ENCODE measurements around the gene AP1M2.

Gene AP1M2

DNA sequence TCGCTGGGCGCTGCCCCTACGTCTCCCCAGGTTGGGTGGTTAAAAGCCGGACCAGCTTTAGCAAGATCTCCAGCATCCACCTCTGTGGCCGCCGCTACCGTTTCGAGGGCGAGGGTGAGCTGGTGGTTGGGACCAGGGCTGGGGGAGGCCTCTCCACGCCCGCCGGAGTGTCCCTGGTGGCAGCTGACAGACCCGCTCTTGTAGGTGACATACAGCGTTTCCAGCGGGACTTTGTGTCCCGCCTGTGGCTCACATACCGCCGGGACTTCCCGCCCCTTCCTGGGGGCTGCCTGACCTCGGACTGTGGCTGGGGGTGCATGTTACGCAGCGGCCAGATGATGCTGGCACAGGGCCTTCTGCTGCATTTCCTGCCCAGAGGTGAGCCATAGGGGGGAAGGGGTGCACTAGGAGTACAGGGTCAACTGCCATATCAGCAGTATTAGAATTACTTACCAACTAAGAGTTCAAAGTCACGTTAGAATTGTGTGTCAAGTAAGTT lies 42.3 kb downstream of the AP1M2 start (continued):
- TF ChIP-seq, protein P1, sequence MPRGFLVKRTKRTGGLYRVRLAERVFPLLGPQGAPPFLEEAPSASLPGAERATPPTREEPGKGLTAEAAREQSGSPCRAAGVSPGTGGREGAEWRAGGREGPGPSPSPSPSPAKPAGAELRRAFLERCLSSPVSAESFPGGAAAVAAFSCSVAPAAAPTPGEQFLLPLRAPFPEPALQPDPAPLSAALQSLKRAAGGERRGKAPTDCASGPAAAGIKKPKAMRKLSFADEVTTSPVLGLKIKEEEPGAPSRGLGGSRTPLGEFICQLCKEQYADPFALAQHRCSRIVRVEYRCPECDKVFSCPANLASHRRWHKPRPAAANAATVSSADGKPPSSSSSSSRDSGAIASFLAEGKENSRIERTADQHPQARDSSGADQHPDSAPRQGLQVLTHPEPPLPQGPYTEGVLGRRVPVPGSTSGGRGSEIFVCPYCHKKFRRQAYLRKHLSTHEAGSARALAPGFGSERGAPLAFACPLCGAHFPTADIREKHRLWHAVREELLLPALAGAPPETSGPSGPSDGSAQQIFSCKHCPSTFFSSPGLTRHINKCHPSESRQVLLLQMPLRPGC (tag by site-specific recombination; IDR thresholded peaks at IDR 0.05) = no peak
- TF ChIP-seq ZNF157 (tag by site-specific recombination; IDR thresholded peaks at IDR 0.05) (no peak), ZNF501 (tag by site-specific recombination; IDR thresholded peaks at IDR 0.05) (no peak), TRIM28 (IDR thresholded peaks at IDR 0.05; ENCODE audit: borderline replicate concordance, low read length) (no peak), BCL11B (tag by site-specific recombination; IDR thresholded peaks at IDR 0.05; ENCODE audit: low read depth) (no peak), ZNF146 (tag by site-specific recombination; IDR thresholded peaks at IDR 0.05) (no peak)

GRCh38 chr19:10544242-10544752 lies 42.8 kb downstream of the AP1M2 start:
- ChIA-PET POLR2A (interaction anchor here (2.3 kb wide), 1 partner anchor 9 kb away, joined by 7 read pairs; no protein-coding TSS in a partner anchor), CTCF (interaction anchor here (0.6 to 1.0 kb wide), 2 partner anchors 22 to 38 kb away, joined by 3 read pairs; no protein-coding TSS in a partner anchor)
- H3K9me3 ChIP-seq (ENCODE audit: control insufficient read depth, insufficient read depth, low read depth, low read length) = no peaks in the 10 kb centered on the region
- H3K27ac ChIP-seq (ENCODE audit: extremely low read depth, low read depth, low read length) = peak overlapping the region; percentile 94
- peaks cover 0 to 26% of the 10 kb centered on the region in 2 experiments; a peak in 2 of 3 replicates for H3K36me3 ChIP-seq (ENCODE audit: control insufficient read depth in 2 of 2, insufficient read depth in 1 of 2, low read length in 2 of 2)
- H3K4me1 ChIP-seq (ENCODE audit: control insufficient read depth, insufficient read depth, low read length) = no peaks in the 10 kb centered on the region
- peak overlapping the region; percentile 89 for H3K4me3 ChIP-seq (ENCODE audit: low read depth, low read length)
- TF ChIP-seq ZNF843 (tag by site-specific recombination; IDR thresholded peaks at IDR 0.05) = no peak
- TF ChIP-seq ZNF76 (tag by site-specific recombination; IDR thresholded peaks at IDR 0.05; ENCODE audit: borderline replicate concordance, low read depth) = no peak
- 0 out of 2 replicates have a peak, but pooled peaks have one; percentile 7 for TF ChIP-seq ZNF660 (tag by site-specific recombination; IDR thresholded peaks at IDR 0.05)
- TF ChIP-seq EGR2 (tag by site-specific recombination; IDR thresholded peaks at IDR 0.05; ENCODE audit: low read depth) = no peak
- TF ChIP-seq ZNF768 (tag by site-specific recombination; IDR thresholded peaks at IDR 0.05) = peak; percentile 70
- TF ChIP-seq ZNF335 (tag by site-specific recombination; conservative IDR thresholded peaks at IDR 0.05) = peak; percentile 88
- TF ChIP-seq, protein P2, sequence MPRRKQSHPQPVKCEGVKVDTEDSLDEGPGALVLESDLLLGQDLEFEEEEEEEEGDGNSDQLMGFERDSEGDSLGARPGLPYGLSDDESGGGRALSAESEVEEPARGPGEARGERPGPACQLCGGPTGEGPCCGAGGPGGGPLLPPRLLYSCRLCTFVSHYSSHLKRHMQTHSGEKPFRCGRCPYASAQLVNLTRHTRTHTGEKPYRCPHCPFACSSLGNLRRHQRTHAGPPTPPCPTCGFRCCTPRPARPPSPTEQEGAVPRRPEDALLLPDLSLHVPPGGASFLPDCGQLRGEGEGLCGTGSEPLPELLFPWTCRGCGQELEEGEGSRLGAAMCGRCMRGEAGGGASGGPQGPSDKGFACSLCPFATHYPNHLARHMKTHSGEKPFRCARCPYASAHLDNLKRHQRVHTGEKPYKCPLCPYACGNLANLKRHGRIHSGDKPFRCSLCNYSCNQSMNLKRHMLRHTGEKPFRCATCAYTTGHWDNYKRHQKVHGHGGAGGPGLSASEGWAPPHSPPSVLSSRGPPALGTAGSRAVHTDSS (tag by site-specific recombination; IDR thresholded peaks at IDR 0.05) = no peak
- no peak for TF ChIP-seq GLI4 (tag by site-specific recombination; IDR thresholded peaks at IDR 0.05)
- TF ChIP-seq ZNF449 (tag by site-specific recombination; IDR thresholded peaks at IDR 0.05) = no peak
- TF ChIP-seq IKZF3 (tag by site-specific recombination; IDR thresholded peaks at IDR 0.05) = peak; percentile 65; the same call in 1 of the 2 replicates
- TF ChIP-seq ZNF274 (IDR thresholded peaks at IDR 0.05; ENCODE audit: low read length) = no peak
- TF ChIP-seq ZNF274 (tag by site-specific recombination; IDR thresholded peaks at IDR 0.05; ENCODE audit: borderline replicate concordance) = no peak
- 0 out of 2 replicates have a peak, but pooled peaks have one; percentile 15 for TF ChIP-seq KLF7 (tag by site-specific recombination; IDR thresholded peaks at IDR 0.05; ENCODE audit: borderline replicate concordance)
- no peak for TF ChIP-seq TRIM28 (IDR thresholded peaks at IDR 0.05; ENCODE audit: borderline replicate concordance, low read length)
- no peak for TF ChIP-seq ZNF629 (tag by site-specific recombination; IDR thresholded peaks at IDR 0.05)
- no peak for TF ChIP-seq ZNF792 (tag by site-specific recombination; IDR thresholded peaks at IDR 0.05)
- TF ChIP-seq ZNF510 (tag by site-specific recombination; IDR thresholded peaks at IDR 0.05; ENCODE audit: insufficient replicate concordance) = no peak
- no peak for TF ChIP-seq ZNF558 (tag by site-specific recombination; IDR thresholded peaks at IDR 0.05)
- TF ChIP-seq PATZ1 (tag by site-specific recombination; IDR thresholded peaks at IDR 0.05) = peak; percentile 35
- 0 out of 2 replicates have a peak, but pooled peaks have one; percentile 29 for TF ChIP-seq SP7 (tag by site-specific recombination; IDR thresholded peaks at IDR 0.05)
- TF ChIP-seq ZNF654 (tag by site-specific recombination; IDR thresholded peaks at IDR 0.05; ENCODE audit: low read depth) = no peak
- TF ChIP-seq, protein P3, sequence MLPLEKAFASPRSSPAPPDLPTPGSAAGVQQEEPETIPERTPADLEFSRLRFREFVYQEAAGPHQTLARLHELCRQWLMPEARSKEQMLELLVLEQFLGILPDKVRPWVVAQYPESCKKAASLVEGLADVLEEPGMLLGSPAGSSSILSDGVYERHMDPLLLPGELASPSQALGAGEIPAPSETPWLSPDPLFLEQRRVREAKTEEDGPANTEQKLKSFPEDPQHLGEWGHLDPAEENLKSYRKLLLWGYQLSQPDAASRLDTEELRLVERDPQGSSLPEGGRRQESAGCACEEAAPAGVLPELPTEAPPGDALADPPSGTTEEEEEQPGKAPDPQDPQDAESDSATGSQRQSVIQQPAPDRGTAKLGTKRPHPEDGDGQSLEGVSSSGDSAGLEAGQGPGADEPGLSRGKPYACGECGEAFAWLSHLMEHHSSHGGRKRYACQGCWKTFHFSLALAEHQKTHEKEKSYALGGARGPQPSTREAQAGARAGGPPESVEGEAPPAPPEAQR (tag by site-specific recombination; IDR thresholded peaks at IDR 0.05) = no peak
